IPS-NIHi7 (cell line): ENCODE data around the gene UBN1.

Source experiments
- DNase-seq: peaks from one replicate; pipeline ENCODE4 v3.0.0; 2012; ENCODE audit warnings: mixed read lengths; ENCODE audit errors: extremely low spot score

The UBN1 gene

GRCh38 chr16:4846901-4847773 lies at the start of gene UBN1, which contains the start of gene GLYR1:
TSS of gene UBN1 (plus strand) at chr16:4847481. CDS start at chr16:4852918, 5,437 bp downstream.
TSS of gene GLYR1 (minus strand) at chr16:4847288. CDS start at chr16:4847265, 23 bp downstream.
- peak; percentile 99 for DNase-seq

- no peak for DNase-seq
These were observed 49.5 kb upstream of the UBN1 start for GRCh38 chr16:4797805-4798252.

- DNase-seq: no peak
These were observed 48.8 kb upstream of the UBN1 start for GRCh38 chr16:4798456-4798855.

- no peak for DNase-seq
These were observed 48.0 kb upstream of the UBN1 start for GRCh38 chr16:4799171-4799855.

GRCh38 chr16:4800290-4801041 lies 46.8 kb upstream of the UBN1 start:
- DNase-seq: no peak

- DNase-seq: no peak
These were observed 46.0 kb upstream of the UBN1 start for GRCh38 chr16:4801051-4801961.

- peak; percentile 89 for DNase-seq
These were observed 45.2 kb upstream of the UBN1 start, which contains the start of gene ROGDI for GRCh38 chr16:4801962-4802658. TSS of gene ROGDI (minus strand) at chr16:4802633. CDS start at chr16:4802571, 62 bp downstream.

- DNase-seq: peak; percentile 100
These were observed 44.5 kb upstream of the UBN1 start for GRCh38 chr16:4802659-4803287.

- no peak for DNase-seq
These were observed 43.9 kb upstream of the UBN1 start for GRCh38 chr16:4803401-4803844.

GRCh38 chr16:4803898-4804762 lies 43.2 kb upstream of the UBN1 start:
- no peak for DNase-seq

GRCh38 chr16:4805231-4805630 lies 42.0 kb upstream of the UBN1 start:
- no peak for DNase-seq

- no peak for DNase-seq
These were observed 41.0 kb upstream of the UBN1 start for GRCh38 chr16:4806280-4806679.

GRCh38 chr16:4811242-4811641 lies 36.0 kb upstream of the UBN1 start:
- no peak for DNase-seq

- no peak for DNase-seq
These were observed 35.5 kb upstream of the UBN1 start for GRCh38 chr16:4811773-4812172.

- no peak for DNase-seq
These were observed 33.9 kb upstream of the UBN1 start for GRCh38 chr16:4813251-4814003.

- no peak for DNase-seq
These were observed 33.2 kb upstream of the UBN1 start for GRCh38 chr16:4814046-4814445.

GRCh38 chr16:4814542-4815173 lies 32.6 kb upstream of the UBN1 start:
- no peak for DNase-seq

GRCh38 chr16:4820652-4821051 lies 26.6 kb upstream of the UBN1 start:
- no peak for DNase-seq
